IPS-15b (cell line): Measurements from ENCODE around the gene HOXD3.

Experiments
- H3K27me3 ChIP-seq: one replicate; pipeline ENCODE4 v1.6.1; 2013; ENCODE audit warnings: low read length; ENCODE audit not compliant: control insufficient read depth, insufficient read depth
- H3K36me3 ChIP-seq: one replicate; pipeline ENCODE4 v1.6.1; 2013; ENCODE audit warnings: low read length; ENCODE audit not compliant: control insufficient read depth, insufficient read depth
- H3K4me1 ChIP-seq: one replicate; pipeline ENCODE4 v1.6.1; 2013; ENCODE audit warnings: mild to moderate bottlenecking, low read length; ENCODE audit not compliant: control insufficient read depth, insufficient read depth
- H3K4me3 ChIP-seq: one replicate; pipeline ENCODE4 v1.5.1; 2013; ENCODE audit warnings: low read depth, low read length
- H3K9ac ChIP-seq: one replicate; pipeline ENCODE4 v1.6.1; 2013; ENCODE audit warnings: low read depth, mild to moderate bottlenecking, low read length
- H3K9me3 ChIP-seq: one replicate; pipeline ENCODE4 v1.6.1; 2013; ENCODE audit warnings: mild to moderate bottlenecking, low read length; ENCODE audit not compliant: control insufficient read depth, insufficient read depth

HOXD3 gene

DNA sequence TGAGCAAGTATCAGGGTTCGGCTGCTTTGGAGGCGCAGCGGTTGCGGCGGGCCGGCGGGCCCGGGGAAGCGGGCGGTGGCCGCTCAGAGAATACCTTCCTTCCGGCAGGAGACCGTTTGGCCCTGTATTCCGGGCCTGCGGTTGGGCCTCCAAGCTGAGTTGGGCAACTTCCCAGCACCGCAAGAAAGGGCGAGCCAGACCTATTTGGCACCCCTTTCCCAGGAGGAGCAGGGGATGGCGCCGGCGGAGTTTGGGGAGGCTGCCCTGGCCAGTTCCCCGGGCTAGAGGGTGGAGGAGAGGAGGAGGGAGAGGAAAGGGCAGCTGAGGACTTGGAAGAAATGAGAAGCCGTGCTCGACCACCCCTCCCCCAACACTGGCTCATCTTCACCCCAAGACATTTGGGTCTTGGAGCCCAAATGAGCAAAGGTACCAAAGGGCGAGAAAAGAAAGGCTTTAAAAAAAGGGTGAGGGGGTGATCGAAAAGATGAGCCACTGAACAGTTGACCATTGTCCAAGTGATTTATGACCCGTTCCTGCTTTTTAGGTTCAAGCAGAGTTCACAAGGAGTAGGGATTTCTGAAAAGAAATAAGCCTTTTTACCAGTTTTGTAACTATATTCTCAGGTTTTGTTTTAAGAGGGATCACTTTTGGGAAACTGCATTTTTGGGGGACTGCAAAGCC is 8.4 kb downstream of the HOXD3 start:
- H3K27me3 ChIP-seq = peaks cover 100% of the 10 kb centered on the region

DNA sequence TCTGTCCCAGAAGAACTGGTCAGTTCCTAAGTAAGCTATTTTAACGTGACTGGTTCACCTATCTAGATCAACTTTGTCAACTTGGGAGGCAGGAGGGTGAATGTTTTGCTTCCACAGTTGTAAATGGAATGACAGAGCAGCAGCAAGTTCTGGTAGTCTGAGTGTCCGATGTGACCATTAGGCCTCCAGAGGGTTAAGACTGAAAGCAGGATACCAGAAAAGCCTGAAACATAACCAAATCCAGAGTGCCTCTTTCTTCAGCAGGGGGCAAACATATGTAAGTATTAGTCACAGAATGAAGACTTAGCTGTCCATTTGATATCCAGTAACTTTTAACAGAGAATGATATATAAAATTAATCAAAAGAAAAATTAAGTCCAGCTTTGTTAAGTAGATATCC is 9.2 kb downstream of the HOXD3 start:
- Histone ChIP-seq H3K36me3 (no peaks in the 10 kb centered on the region), H3K9ac (no peak overlapping the region), H3K4me3 (no peak overlapping the region), H3K27me3 (peaks cover 100% of the 10 kb centered on the region), H3K9me3 (no peaks in the 10 kb centered on the region), H3K4me1 (peaks cover 4% of the 10 kb centered on the region)

More for the DNA sequence above, 8.4 kb downstream of the HOXD3 start:
- Histone ChIP-seq H3K9ac (no peak overlapping the region), H3K4me1 (peaks cover 2% of the 10 kb centered on the region), H3K4me3 (peak overlapping the region; percentile 18), H3K36me3 (no peaks in the 10 kb centered on the region), H3K9me3 (no peaks in the 10 kb centered on the region)

DNA sequence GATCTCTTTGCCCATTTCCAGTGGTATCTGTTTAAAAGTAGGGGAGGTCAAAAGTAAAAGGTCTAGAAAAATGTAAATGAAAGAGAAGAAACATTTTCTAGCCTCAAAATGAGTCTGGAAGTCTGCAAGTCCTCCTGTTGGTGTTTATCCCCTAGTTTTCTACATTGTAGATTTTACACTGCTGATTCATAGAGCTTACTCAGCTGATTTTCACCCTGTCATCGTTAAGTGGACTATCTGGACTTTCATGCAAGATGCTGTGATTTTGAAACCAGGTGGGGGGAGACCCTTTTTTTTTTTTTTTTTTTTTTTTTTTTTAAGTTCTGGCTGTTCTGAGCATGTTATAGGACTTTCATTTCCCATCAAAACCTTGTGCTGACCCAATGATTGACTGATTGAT is 10.3 kb downstream of the HOXD3 start:
- Histone ChIP-seq H3K9me3 (no peaks in the 10 kb centered on the region), H3K4me3 (no peak overlapping the region), H3K4me1 (peaks cover 4% of the 10 kb centered on the region), H3K36me3 (no peaks in the 10 kb centered on the region), H3K27me3 (peaks cover 100% of the 10 kb centered on the region), H3K9ac (no peak overlapping the region)

DNA sequence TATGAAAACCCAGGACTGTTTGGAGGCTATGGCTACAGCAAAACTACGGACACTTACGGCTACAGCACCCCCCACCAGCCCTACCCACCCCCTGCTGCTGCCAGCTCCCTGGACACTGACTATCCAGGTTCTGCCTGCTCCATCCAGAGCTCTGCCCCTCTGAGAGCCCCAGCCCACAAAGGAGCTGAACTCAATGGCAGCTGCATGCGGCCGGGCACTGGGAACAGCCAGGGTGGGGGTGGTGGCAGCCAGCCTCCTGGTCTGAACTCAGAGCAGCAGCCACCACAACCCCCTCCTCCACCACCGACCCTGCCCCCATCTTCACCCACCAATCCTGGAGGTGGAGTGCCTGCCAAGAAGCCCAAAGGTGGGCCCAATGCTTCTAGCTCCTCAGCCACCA is 12.1 kb downstream of the HOXD3 start:
- H3K9ac ChIP-seq = no peak overlapping the region
- peaks cover 6% of the 10 kb centered on the region for H3K4me1 ChIP-seq
- H3K36me3 ChIP-seq = no peaks in the 10 kb centered on the region
- H3K9me3 ChIP-seq = no peaks in the 10 kb centered on the region
- H3K4me3 ChIP-seq = no peak overlapping the region
- peaks cover 100% of the 10 kb centered on the region for H3K27me3 ChIP-seq

DNA sequence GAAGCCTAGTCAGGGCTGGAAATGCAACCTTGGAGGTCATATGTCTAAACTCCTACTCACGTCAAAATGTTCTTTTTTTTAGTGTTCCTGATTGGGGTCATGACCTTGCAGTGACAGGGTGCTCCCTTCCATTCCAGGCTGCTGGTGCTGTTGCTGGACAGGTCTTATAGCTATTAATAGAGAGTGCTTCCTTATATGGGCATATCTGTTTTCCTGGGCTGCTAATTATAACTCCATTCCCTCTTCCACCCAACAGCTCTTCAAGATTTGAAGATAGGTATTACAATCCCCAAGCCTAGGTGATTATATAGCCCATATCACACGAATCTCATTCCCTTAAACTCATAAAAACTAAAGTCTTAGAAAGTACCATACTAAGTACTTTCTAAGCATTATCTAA is 12.6 kb downstream of the HOXD3 start:
- H3K36me3 ChIP-seq = no peaks in the 10 kb centered on the region
- no peak overlapping the region for H3K9ac ChIP-seq
- H3K4me1 ChIP-seq = peaks cover 9% of the 10 kb centered on the region
- H3K9me3 ChIP-seq = no peaks in the 10 kb centered on the region
- no peak overlapping the region for H3K4me3 ChIP-seq
- peaks cover 100% of the 10 kb centered on the region for H3K27me3 ChIP-seq

DNA sequence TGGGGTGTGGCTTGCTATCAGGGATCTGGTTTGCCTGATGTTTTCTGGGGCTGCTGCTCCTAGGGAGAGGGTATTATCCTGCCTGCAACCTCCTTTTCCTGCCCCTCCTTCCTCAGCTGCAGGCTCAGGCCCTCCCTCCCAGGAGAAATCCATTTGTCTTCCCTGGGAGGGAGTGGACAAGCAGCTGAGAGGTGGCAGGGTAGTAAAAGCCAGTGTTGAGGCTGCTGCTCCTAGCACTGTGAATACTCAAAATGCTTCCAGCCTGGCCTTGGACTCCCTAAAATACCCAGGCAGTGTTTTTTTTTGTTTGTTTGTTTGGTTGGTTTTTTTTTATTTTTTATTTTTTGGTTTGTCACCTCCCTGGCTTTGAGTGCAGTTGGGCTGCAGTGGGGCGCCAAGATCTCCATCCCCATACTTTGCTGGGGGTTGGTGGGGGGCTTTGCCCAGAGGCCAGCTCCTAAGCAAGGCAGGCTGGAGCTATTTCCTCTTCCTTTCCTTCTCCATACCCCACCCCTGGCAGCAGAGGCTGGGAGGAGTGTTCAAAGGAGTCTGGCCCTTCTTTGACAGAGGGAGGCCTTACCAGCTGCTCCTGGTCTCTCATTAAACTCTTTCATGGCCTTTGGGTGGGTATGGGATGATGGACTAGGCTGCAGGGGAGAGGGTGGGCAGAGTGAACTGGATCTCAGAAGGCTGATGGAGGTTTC is 13.6 kb downstream of the HOXD3 start:
- H3K9ac ChIP-seq = no peak overlapping the region
- H3K4me1 ChIP-seq = peaks cover 10% of the 10 kb centered on the region
- H3K4me3 ChIP-seq = peak overlapping the region; percentile 46
- H3K9me3 ChIP-seq = no peaks in the 10 kb centered on the region
- peaks cover 99% of the 10 kb centered on the region for H3K27me3 ChIP-seq
- H3K36me3 ChIP-seq = no peaks in the 10 kb centered on the region

DNA sequence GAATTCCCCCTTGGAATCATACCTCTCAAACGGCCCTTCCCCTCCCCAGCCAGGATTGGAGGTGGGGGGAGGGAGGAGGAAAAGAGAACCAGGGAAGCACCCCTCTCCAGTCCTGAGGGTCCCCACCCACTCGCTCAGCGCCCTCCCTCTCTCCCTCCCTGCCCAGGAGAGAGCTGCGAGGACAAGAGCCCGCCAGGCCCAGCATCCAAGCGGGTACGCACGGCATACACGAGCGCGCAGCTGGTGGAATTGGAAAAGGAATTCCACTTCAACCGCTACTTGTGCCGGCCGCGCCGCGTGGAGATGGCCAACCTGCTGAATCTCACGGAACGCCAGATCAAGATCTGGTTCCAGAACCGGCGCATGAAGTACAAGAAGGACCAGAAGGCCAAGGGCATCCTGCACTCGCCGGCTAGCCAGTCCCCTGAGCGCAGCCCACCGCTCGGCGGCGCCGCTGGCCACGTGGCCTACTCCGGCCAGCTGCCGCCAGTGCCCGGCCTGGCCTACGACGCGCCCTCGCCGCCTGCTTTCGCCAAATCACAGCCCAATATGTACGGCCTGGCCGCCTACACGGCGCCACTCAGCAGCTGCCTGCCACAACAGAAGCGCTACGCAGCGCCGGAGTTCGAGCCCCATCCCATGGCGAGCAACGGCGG is 14.4 kb downstream of the HOXD3 start:
- no peaks in the 10 kb centered on the region for H3K36me3 ChIP-seq
- H3K4me3 ChIP-seq = peak overlapping the region; percentile 46
- no peaks in the 10 kb centered on the region for H3K9me3 ChIP-seq
- peaks cover 99% of the 10 kb centered on the region for H3K27me3 ChIP-seq
- H3K4me1 ChIP-seq = peaks cover 18% of the 10 kb centered on the region
- no peak overlapping the region for H3K9ac ChIP-seq

DNA sequence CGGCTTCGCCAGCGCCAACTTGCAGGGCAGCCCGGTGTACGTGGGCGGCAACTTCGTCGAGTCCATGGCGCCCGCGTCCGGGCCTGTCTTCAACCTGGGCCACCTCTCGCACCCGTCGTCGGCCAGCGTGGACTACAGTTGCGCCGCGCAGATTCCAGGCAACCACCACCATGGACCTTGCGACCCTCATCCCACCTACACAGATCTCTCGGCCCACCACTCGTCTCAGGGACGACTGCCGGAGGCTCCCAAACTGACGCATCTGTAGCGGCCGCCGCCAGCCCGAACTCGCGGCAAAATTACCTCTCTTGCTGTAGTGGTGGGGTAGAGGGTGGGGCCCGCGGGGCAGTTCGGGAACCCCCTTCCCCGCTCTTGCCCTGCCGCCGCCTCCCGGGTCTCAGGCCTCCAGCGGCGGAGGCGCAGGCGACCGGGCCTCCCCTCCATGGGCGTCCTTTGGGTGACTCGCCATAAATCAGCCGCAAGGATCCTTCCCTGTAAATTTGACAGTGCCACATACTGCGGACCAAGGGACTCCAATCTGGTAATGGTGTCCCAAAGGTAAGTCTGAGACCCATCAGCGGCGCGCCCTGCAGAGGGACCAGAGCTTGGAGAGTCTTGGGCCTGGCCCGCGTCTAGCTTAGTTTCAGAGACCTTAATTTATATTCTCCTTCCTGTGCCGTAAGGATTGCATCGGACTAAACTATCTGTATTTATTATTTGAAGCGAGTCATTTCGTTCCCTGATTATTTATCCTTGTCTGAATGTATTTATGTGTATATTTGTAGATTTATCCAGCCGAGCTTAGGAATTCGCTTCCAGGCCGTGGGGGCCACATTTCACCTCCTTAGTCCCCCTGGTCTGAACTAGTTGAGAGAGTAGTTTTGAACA is 15.1 kb downstream of the HOXD3 start:
- Histone ChIP-seq H3K9ac (no peak overlapping the region), H3K27me3 (peaks cover 99% of the 10 kb centered on the region), H3K4me3 (peak overlapping the region; percentile 46)

DNA sequence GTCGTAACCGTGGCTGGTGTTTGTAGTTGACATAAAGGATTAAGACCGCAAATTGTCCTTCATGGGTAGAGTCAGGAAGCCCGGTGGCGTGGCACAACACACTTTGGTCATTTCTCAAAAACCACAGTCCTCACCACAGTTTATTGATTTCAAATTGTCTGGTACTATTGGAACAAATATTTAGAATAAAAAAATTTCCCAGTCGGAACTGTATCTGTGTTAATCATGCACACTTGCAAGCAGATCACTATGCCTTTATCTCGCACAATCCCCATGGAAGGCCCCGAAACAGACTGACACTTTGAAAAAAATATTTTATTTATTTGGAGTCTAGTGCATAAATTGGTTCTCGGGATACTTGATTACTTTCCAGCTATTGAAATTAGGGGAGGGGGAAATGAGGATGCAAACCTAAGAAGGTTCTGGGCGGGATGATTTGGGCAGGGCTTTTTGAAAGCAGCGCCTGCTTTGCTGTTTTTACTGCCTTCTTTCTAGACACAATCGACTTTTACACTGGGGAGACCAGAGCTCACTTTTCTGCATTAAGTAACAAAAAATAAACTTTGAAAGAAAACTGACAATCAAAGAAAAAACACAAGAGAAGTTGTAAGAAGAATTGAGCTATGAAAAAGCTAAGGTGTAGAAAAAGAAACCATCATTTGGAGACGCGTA is 15.9 kb downstream of the HOXD3 start:
- Histone ChIP-seq H3K9me3 (no peaks in the 10 kb centered on the region), H3K36me3 (no peaks in the 10 kb centered on the region), H3K27me3 (peaks cover 99% of the 10 kb centered on the region), H3K9ac (no peak overlapping the region), H3K4me3 (no peak overlapping the region), H3K4me1 (peaks cover 25% of the 10 kb centered on the region)

More for the DNA sequence above, 15.1 kb downstream of the HOXD3 start:
- H3K4me1 ChIP-seq = peaks cover 21% of the 10 kb centered on the region
- H3K9me3 ChIP-seq = no peaks in the 10 kb centered on the region
- no peaks in the 10 kb centered on the region for H3K36me3 ChIP-seq

DNA sequence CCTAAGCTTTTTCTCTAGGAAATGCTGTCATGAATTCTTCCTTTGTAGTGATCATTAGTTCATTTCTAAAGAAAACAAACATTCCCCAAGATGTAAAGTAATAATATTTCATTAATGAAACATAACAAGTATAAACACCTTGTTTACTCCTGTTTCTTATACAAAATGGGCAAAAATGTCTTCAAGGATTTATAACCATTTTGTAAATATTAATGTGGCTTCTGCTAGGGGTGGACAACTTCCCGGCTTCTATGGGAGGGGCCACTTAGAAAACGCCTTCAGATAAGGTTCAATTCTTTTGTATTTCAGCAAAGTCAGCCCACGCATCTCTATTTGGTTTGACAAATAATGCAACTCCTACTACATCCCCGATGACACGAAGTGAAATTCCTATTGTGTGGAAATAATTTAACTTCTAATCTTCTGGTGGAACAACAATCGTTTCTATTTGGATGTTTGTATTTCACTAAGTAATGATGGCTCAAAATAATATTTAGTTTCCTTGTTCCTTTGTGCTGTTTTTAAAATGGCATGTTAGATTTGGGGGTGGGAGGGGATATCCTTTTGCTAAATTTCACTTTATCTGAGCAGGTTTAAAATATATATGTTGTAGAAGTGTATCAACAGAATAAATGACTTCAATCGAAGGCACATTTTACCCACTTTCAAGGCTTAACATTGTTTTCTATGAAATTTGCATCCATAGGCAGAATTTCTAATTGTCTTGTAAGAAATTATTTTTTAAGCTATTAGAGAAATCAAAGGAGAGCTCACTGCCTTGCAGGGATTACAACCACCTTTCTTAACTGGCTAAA is 16.7 kb downstream of the HOXD3 start:
- Histone ChIP-seq H3K27me3 (peaks cover 99% of the 10 kb centered on the region), H3K4me3 (peak overlapping the region; percentile 18), H3K9me3 (no peaks in the 10 kb centered on the region), H3K9ac (no peak overlapping the region), H3K36me3 (no peaks in the 10 kb centered on the region), H3K4me1 (peaks cover 25% of the 10 kb centered on the region)
